ENCODE measurements around the gene SH3PXD2B.
"Not testable (repeated sequence)": the region's sequence is repeated elsewhere in the genome, so short reads cannot be mapped to it uniquely, and the experiment has no call there.

The SH3PXD2B gene

DNA sequence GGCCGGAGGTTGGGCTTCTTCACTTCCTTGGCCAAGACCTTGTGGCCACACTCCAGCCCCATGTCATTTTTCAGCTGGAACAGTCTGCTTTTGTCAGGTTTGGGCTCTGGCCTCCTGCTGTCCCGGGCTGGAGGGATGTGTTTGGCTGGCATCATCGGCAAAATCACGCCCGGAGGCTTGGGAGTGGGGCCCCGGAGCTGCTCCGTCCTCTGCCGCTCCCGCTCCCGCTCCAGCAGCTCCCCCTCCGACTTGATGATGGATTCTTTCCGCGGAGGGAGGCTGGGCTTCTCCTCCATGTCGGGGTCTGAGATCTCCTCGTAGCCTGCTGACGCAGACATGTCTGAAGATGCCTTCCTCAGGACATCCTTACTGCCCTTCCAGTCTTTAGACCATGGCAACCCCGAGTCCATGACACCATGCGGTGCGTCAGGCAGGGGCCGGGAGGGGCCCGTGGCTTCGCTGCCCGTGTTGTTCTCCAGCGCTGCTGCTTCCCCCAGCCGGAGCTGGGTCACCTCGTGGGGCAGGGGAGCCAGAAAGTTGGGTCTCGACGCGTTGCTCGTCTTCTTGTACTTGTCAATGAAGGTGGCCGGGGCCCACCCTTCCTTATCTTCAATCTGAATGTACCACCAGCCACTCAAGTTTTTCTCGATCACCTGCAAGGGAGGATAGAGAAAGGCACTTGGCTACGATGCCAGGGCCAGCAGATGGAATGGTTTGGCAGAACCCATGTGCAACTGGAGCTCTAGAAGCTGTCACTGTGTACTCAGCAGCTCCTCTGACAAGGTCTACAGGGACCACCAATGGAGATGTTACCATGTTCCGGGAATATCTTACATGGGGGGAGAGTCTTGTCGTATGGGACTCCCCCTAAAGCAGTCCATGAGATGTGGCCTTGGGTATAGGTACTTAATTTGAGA, 114.8 kb downstream of the SH3PXD2B start:
- no peak for DNase-seq (ENCODE audit: low read depth in 2 of 2)

DNA sequence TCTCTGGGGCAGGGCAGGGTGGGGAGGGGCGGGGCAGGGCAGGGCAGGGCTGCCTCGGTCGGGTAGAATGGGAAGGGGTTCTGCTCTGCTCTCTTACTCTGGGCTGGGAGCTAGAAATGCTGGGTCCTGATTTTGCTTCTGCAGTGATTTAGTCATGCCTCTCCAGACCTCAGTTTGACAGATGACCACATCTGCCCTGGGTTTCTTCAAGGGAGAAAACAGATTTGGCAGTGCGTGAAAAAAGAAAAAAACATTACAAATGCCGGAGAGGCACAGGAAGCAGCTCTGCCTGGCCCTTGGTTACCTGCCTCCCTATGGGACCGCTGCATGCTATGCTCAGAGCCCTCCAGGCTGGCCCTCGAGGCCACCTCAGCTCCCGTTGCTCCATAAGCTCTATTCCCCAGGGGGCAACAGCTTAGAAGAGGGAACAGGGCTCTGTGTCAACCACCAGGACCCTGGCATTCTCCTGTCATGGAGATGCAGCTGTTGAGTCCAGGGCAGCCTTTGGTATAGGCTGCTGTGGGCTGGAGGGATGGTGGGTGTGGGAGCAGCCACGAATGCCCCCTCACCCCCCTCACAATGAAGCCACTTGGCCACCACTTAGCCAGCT, 117.5 kb downstream of the SH3PXD2B start:
- DNase-seq (ENCODE audit: low read depth in 2 of 2) = no peak

DNA sequence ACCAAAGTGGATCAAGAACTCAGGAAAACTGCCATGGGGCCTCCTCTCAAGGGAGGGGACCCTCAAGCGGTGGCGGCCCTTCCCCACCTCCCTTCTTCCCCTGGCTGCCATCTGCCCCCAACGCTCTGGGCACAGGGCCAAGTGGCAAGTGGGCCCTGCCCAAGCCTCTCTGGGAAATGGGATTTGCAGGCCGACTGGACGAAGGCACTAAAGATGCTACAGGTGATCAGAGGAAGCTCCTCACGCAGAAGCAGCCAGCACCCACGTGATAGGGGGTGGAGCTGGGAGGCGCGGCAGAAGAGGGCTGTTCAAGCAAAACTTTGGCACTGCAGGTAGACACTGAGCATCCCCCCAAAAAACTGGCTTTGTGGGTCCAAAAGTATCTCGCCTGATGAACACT, 118.1 kb downstream of the SH3PXD2B start:
- DNase-seq (ENCODE audit: low read depth in 2 of 2) = no peak

DNA sequence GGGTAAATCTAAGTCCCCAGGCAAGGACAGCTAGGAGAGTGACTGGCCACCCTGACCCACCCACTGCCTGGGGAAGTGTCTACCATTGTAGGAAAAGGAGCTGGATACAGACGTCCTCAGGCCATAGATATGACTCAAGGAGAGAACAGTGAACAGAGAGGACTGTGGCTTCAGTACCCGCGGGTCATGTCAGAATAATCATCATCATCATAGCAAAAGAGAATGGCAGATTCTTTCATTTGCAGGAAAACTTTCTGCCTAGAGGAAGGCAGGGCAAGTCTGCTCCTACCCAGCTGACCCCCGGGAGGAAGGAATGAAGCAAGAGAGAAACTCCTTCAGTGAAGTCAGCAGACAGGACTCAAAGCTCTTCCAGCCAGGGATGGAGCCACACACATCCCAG, 118.6 kb downstream of the SH3PXD2B start:
- DNase-seq (ENCODE audit: low read depth in 2 of 2) = no peak

DNA sequence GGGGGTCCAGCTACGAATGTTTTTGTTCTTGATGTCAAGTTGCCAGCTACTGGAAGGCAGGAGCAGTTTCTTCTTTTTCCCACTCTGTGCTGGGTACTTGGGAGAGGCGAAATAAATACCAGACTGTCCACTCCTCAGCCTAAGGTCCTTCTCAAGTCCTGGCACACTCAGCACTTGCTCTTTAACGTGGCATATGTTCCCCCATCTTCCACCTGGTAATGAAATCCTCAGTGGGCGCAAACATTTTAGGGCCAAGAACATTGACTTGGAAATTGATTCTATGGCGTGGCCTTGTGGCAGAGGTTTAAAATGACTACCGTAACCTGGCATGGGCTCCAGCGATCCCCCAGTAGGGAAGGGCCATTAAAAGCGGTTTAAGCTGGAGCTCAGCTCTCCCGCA, 119.7 kb downstream of the SH3PXD2B start:
- DNase-seq (ENCODE audit: low read depth in 2 of 2) = no peak

DNA sequence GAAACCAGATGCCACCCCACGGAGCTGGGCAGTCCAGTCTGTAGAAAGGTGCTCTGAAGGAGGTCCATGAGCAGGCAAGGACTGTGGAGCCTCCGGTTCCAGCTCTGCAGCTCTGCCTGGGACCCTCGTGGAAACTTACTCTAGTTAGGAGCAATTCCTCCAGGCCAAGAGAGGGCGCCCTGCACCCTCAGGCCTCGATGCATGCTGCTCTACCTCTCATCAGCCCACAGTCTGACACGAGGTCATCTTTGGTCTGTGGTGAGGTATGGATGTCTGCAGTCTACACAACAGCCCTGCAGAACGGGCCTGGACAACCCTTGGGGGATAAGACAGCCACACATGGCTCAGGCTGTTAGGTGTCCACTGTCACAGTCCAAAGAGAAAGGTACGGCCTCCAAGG, 120.1 kb downstream of the SH3PXD2B start:
- no peak for DNase-seq (ENCODE audit: low read depth in 2 of 2)

DNA sequence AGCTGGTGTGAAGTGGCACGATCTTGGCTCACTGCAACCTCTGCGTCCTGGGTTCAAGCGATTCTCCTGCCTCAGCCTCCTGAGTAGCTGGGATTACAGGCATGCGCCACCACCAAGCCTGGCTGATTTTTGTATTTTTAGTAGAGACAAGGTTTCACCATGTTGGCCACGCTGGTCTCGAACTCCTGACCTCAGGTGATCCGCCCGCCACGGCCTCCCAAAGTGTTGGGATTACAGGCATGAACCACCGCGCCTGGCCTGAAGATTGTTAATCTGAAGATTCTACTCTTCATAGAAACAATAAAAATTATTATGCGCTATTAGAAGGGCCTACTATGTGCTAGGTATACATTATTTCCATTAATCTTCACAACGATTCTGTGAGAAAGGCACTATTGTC, 127.4 kb downstream of the SH3PXD2B start:
- DNase-seq (ENCODE audit: low read depth in 2 of 2) = not testable (repeated sequence)

DNA sequence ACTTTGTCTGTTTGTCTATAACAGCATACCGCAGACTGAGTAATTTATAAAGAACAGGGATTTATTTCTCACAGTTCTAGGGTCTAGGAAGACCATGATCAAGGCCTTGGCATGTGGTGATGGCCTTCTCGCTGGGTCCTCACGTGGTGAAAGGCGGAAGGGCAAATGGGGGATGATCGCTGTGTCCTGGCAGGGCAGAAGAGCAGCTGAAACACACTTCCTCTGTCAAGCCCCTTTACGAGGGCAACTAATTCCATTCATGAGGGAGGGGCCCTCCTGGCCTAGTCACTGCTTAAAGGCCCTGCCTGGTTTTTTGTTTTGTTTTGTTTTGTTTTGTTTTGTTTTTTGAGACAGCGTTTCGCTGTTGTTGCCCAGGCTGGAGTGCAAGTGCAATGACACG, 128.9 kb downstream of the SH3PXD2B start:
- DNase-seq (ENCODE audit: low read depth in 2 of 2) = no peak

DNA sequence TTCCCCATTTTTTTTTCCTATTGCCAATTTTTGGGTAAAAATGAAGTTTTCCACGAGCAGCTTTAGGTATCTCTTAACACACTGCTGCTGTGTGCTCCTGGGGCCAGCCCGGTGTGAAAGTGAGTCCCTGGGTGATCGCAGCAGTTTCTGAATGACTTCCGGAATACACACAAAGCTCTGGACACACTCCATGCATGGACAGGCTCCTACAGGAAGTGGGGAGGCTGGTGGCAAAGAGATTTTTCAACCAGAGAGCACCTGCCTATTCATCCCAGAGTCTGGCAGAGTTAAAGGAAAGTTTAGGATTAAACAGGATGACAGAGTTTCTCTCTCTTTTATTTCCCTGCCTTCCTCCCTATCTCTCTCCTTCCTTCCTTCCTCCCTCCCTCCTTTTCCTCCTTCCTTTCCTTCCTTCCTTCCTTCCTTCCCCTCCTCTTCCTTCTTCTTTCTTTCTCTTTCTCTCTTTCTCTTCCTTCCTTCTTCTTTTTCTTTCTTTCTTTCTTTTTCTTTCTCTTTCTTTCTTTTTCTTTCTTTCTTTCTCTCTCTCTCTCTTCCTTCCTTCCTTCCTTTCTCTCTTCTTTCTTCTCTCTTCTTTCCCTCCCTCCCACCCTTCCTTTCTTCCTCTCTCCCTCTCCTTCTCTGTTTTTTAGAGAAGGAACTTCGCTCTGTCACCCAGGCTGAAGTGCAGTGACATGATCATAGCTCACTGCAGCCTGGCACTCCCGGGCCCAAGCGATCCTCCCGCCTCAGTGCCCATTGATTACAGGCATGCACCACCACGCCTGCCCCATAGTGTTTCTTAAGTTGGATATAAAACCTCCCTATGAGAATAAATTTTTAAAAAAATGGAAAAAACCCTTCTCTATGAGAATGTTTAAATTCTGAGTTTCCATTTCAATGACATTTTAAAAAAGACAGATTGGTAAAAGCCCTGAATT, 132.0 kb downstream of the SH3PXD2B start:
- no peak for DNase-seq (ENCODE audit: low read depth in 2 of 2)

DNA sequence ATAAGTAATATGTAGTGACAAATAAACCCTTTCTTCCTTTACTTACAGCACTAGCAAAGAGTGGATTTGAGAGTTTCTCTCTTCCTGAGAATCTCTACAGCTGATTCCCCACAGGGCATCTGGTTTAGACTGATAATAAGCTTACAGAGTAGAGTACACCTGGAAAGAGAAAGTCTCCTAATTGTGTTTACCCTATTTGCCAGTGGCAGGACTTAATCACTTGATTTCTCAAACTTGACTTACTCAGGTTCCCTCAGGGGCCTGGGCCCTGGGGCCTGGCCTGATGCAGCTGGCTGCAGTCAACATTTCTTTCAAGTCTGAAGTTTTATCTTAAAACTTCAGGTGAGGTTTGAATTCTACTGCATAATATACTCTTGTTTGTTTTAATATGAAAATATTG, 132.7 kb downstream of the SH3PXD2B start:
- no peak for DNase-seq (ENCODE audit: low read depth in 2 of 2)

DNA sequence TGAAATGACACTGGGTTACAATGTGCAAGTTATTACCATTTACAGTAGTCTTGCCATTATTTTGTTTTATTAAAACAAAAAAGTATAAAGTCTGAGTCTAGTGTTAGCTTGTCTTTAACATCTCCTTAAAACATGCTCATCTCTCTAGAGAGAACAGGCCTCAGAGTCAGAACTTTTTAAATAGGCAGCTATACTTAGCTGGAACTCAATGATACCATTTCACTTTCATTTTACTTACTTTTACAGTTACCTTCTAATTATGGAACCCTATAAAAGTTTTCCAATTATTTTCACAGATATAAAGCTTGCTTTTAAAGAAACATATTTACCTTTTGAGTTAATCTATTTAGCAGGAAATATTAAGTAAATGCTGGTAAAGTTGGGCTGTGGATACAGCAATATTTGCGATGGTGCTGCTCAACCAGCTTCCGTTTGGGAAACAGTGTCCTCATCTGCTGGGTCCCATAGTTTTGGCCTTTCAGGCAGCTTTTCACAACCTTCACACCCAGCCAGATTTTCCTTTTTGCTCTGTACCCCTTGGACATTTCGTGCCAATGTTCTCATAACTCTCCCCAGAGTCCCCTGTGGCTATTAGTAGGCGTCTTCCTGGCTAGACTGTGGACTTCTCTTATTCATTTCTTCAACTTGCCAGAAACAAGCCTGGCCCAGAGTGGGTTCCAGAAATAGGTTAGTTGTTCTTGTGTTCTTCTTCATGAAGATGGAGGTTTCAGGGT, 134.4 kb downstream of the SH3PXD2B start:
- DNase-seq (ENCODE audit: low read depth in 2 of 2) = no peak

DNA sequence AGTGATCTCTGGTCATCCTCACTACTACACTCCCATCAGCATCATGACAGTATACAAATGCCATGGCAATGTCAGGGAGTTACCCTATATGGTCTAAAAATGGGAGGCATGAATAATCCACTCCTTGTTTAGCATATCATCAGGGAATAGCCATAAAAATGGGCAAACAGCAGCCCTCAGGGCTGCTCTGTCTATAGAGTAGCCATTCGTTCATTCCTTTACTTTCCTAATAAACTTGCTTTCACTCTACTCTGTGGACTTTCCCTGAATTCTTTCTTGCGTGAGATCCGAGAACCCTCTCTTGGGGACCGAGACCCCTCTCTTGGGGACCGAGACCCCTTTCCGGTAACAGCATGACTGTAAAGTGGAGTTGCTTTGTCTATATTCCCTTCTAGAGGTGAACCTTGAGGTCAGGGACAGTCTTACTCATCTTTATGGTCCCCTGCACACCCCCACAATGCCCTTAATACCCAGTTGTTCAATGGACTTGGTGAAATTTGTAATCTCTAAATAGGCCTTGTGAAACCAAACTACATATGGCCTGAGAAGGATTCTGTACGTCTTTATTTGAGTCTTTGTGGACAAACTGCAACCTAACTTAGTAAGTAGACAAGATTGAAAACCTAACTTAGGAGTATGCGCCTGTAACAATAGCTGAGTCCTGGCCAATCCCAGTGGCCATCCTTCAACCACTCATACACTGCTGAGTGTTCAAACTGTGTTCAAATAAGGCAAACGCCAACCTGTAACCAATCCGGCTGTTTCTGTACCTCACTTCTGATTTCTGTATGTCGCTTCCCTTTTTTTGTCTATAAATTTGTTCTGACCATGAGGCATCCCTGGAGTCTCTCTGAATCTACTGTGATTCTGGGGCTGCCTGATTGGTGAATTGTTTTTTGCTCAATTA, 138.5 kb downstream of the SH3PXD2B start:
- no peak for DNase-seq (ENCODE audit: low read depth in 2 of 2)

DNA sequence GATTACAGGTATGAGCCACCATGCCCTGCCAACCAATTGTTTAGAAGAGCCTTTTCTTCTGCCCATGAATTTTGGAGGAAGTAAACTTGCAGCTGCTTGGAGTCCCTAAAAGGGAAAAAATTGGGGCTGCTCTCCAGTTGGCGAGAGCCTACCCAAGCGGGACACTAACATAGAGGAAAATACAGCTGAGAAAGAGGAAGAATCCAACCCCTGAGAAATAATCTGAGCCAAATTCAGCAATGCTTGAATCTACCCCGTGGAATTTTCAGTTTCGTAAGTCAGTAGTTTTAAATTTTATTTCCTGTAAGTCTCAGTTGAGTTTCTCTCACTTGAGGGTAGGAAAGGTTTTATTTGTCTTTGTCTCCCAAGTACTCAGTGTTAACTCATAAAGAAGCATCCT, 140.4 kb downstream of the SH3PXD2B start:
- DNase-seq (ENCODE audit: low read depth in 2 of 2) = no peak

DNA sequence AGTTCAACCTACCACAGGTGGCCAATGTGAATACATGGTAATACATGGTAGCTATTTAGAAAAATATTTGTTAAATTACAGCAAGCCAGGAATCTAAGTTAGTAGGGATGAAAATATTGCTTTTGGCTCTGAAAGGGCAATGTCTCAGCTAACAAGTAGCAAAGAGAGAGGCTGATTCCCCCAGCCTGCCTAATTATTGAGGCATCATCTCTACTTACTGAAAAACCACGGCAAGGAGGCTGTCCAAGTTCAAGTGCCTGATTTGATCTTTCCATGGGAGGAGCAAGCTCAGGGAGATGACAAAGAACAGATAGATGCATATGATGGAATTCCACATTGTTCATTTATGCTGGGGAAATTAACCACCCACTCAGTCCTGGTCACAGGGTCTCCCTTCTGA, 142.0 kb downstream of the SH3PXD2B start:
- DNase-seq (ENCODE audit: low read depth in 2 of 2) = no peak

DNA sequence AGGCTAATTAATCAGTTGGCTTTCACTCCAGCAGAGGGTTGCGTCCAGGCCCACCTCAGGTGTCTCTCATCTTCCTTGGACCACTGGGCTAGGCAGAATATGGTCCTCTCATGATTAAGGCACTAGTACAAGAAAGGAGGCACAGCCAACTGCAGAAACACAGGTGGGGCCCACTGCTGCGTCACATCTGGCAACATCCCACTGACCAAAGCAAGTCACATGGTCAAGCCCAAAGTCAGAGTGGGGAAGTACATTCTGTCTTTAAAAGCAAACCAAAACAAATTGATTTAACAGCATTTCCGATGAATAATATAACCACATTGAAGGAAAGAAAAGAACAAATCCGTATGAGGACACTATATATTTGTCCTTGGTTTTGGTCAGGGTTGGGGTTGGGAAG, 142.7 kb downstream of the SH3PXD2B start:
- no peak for DNase-seq (ENCODE audit: low read depth in 2 of 2)

DNA sequence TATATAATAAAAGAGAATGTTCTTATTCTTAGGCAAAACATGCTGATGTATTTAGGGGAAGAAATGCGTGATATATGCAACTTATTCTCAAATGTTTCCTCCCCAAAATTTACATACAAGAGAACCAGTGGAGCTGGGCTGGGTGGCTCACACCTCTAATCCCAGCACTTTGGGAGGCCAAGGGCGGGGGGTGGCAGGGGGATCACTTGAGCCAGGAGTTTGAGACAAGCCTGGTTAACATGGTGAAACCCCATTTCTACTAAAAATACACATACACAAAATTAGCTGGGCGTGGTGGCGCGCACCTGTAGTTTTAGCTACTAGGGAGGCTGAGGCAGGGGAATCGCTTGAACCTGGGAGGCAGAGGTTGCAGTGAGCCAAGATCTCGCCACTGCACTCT, 143.3 kb downstream of the SH3PXD2B start:
- DNase-seq (ENCODE audit: low read depth in 2 of 2) = no peak

DNA sequence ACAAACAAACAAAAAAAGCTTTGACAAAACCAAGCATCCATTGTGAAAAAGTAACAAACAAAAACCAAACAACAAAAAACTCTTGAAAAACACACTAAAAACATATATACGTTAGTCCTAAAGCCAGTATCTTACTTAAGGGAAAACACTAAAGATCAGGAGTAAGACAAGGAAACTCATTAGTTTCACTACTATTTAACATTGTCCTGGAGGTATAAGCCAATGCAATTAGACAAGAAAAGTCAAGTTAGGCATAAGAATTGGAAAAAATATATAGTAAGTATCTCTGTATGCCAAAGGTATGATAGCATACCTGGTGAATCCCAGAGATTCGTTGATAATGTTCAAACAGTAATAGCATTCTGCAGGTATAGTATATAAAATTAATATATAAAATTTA, 148.9 kb downstream of the SH3PXD2B start:
- no peak for DNase-seq (ENCODE audit: low read depth in 2 of 2)

DNA sequence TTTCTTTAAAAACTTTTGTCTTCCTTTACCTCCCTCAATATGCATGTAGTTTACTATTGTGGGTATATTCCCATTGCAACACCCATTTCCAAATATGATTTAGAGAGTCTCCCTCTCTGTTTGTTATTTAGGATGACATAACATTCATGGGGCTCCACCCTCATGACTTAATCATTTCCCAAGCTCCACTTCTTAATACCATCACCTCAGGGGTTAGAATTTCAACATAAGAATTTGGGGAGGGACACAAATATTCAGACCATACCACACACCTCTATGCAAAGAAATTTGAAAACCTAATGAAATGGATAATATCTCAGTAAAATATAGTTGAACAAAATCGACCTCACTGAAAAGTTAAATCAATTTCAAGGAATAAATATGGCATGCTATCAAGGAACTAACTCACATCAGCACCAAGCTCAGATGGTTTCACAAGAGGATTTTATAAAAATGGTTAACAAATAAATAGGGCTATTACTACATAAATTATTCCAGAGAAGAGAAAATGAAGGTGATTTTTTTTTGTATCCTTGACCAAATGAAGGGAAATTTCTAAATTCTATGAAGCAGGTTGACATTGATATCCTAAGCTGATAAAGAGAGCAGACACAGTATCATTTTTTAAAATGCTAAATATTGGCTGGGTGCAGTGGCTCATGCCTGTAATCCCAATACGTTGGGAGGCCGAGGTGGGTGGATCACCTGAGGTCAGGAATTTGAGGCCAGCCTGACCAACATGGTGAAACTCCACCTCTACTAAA, 150.6 kb downstream of the SH3PXD2B start:
- no peak for DNase-seq (ENCODE audit: low read depth in 2 of 2)

DNA sequence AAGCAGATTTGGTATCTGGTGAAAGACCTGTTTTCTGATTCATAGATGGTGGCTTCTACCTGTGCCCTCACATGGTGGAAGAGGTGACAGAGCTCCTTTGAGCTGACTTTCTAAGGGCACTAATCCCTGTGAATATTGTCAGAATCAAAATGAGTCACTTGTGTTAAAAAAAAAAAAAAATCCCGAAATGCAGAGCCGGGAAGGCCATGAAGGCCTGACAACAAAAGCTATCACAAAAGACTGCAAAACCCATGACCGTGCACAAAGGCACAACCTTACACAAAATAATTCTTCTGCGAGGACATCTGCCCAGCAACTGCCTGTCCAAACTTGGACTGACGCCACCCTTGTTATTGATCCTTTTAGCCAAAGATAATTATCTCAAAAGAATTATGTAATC, 151.2 kb downstream of the SH3PXD2B start:
- no peak for DNase-seq (ENCODE audit: low read depth in 2 of 2)

Measured in activated CD8-positive, alpha-beta memory T cell treated with anti-CD3 and anti-CD28 coated beads for 4 hours (primary cell).